ENCODE measurements around the gene CIZ1. TPM values are rescaled to one million over a fixed set of nuclear protein-coding genes. Genes with fewer than 3 reads are reported as not detected.

CIZ1 gene
- total and polyA plus RNA-seq, 10 of the 15 experiments (the other 5 are each of a cell fraction or from before 2014, with no cell fraction given): 1.8 to 91.6 (median 35.4) TPM

DNA sequence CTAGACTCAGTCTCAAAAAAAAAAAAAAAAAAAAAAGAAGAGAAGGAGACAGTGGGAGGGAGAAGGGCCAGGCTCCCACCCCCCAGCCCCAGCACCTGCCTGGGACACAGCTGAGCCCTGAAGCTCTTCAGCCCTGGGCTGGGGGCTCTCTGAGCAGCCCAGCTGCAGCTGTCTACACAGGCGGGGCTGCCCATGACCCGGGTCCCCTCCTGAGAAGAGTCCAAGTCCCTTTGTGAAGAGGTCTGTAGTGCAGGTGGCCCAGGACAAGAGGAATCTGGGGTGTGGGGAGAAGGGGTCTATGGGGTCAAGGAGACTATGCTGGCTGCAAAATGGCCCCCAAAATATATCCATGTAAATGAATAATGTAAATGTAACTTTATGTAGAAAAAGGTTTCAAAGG lies 48.8 kb downstream of the CIZ1 start:
- no peak overlapping the region for H3K27ac ChIP-seq (ENCODE audit: control insufficient read depth, insufficient read depth)
- H2AFZ ChIP-seq (ENCODE audit: control insufficient read depth, low read depth, low read length): no peak overlapping the region
- no peaks in the 10 kb centered on the region for H3K27me3 ChIP-seq (replicated peaks in 1 of 2; ENCODE audit: control insufficient read depth in 2 of 2, insufficient read depth in 2 of 2, low read length in 1 of 2)
- ChIA-PET RAD21 (ENCODE audit: unreplicated experiment) (no interaction called here), POLR2A (interaction anchor here (0.7 to 1.2 kb wide), 2 partner anchors 18 to 27 kb away, joined by 6 to 9 read pairs; no protein-coding TSS in a partner anchor), SMC1A (ENCODE audit: uncharacterized antibody, unreplicated experiment) (interaction anchor here (1.0 kb wide), 1 partner anchor 25 kb away, joined by 3 read pairs; no protein-coding TSS in a partner anchor), CTCF (interaction anchor here (0.8 to 1.5 kb wide), 4 partner anchors 14 to 25 kb away, joined by 3 to 5 read pairs (median 4); no protein-coding TSS in a partner anchor)
- TF ChIP-seq FOXK2 (IDR thresholded peaks at IDR 0.05): no peak
- no peak for TF ChIP-seq SREBF2 (IDR thresholded peaks at IDR 0.05; ENCODE audit: low read length)
- no peak for TF ChIP-seq NRF1 (conservative IDR thresholded peaks at IDR 0.05; ENCODE audit: low read depth, low read length)
- BruUV-seq (replicated peaks): no TSS peak
- H3K9ac ChIP-seq (ENCODE audit: control insufficient read depth, insufficient read depth, low read length): no peak overlapping the region
- H3K4me1 ChIP-seq (ENCODE audit: control insufficient read depth, insufficient read depth, low read length): no peaks in the 10 kb centered on the region
- no peak for DNase-seq (ENCODE audit: low read depth, low spot score)
- no peak for ATAC-seq
- no peaks in the 10 kb centered on the region for H4K20me1 ChIP-seq (ENCODE audit: control insufficient read depth, insufficient read depth)
- no peak for FAIRE-seq
- intact Hi-C loops (cut with micrococcal nuclease; ENCODE audit: unreplicated experiment): no loop called here
- 0% methylated on average over 2 of the region's 2 CpGs for WGBS (ENCODE audit: insufficient coverage, insufficient replicate concordance, low lambda C conversion rate, missing lambda C conversion rate)
- H3K36me3 ChIP-seq (ENCODE audit: control insufficient read depth in 2 of 2, insufficient read depth in 2 of 2, low read length in 1 of 2): no peaks in the 10 kb centered on the region
- H3K79me2 ChIP-seq (ENCODE audit: control insufficient read depth, insufficient read depth, low read length): no peaks in the 10 kb centered on the region
- no peak overlapping the region for H3K4me2 ChIP-seq (ENCODE audit: control insufficient read depth, insufficient read depth)
- in situ Hi-C loops (cut with MboI): no loop called here
- H3K9me3 ChIP-seq (replicated peaks; ENCODE audit: control insufficient read depth, insufficient read depth, low read length): no peaks in the 10 kb centered on the region
- H3K4me3 ChIP-seq: no peak overlapping the region

DNA sequence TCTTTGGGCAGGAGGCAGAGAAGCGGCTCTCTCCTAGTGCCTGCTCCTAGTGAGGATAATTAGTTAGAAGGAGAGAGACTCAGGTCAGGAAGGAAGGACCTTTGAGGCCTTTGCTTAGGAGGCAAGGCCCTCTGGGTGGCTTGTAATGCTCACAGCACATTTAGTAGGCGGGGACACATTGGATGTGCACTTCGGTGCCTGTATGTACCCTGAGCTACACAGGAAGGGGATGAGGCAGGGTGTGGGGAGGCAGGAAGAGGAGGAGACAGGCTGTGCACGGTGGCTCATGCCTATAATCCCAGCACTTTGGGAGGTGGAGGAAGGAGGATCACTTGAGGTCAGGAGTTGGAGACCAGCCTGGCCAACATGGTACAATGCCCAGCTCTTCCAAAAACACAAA lies 49.3 kb downstream of the CIZ1 start:
- no peaks in the 10 kb centered on the region for H3K36me3 ChIP-seq (ENCODE audit: control insufficient read depth in 2 of 2, insufficient read depth in 2 of 2, low read length in 1 of 2)
- no peak for TF ChIP-seq HDAC2 (IDR thresholded peaks at IDR 0.05)
- no peak for TF ChIP-seq SIX5 (IDR thresholded peaks at IDR 0.05; ENCODE audit: low read depth, low read length, severe bottlenecking)
- no peak for TF ChIP-seq POU2F2 (IDR thresholded peaks at IDR 0.05; ENCODE audit: borderline replicate concordance, low read depth, low read length)
- TF ChIP-seq ZNF622 (IDR thresholded peaks at IDR 0.05): no peak
- TF ChIP-seq ZSCAN29 (IDR thresholded peaks at IDR 0.05): no peak
- TF ChIP-seq PML (IDR thresholded peaks at IDR 0.05; ENCODE audit: low read length): no peak
- no peak for TF ChIP-seq BHLHE40 (IDR thresholded peaks at IDR 0.05; ENCODE audit: borderline replicate concordance in 1 of 2, low read depth in 2 of 2, low read length in 1 of 2)
- no peak for TF ChIP-seq SREBF1 (IDR thresholded peaks at IDR 0.05; ENCODE audit: low read length)
- CTCF ChIA-PET: interaction anchor here (1.3 to 1.4 kb wide), 2 partner anchors 14 to 24 kb away, joined by 4 to 5 read pairs; no protein-coding TSS in a partner anchor
- H3K4me1 ChIP-seq (ENCODE audit: control insufficient read depth, insufficient read depth, low read length): no peaks in the 10 kb centered on the region
- no peak overlapping the region for H3K4me2 ChIP-seq (ENCODE audit: control insufficient read depth, insufficient read depth)
- no TSS peak for BruUV-seq (replicated peaks)
- no peak overlapping the region for H3K9ac ChIP-seq (ENCODE audit: control insufficient read depth, insufficient read depth, low read length)
- DNase-seq (ENCODE audit: low read depth, low spot score) (no peak), FAIRE-seq (no peak), ATAC-seq (peak; percentile 31; the same call in 1 of the 3 replicates)
- intact Hi-C loops (cut with micrococcal nuclease; ENCODE audit: unreplicated experiment): no loop called here
- RAD21 ChIA-PET (ENCODE audit: unreplicated experiment): no interaction called here
- H3K79me2 ChIP-seq (ENCODE audit: control insufficient read depth, insufficient read depth, low read length): no peaks in the 10 kb centered on the region
- H2AFZ ChIP-seq (ENCODE audit: control insufficient read depth, low read depth, low read length): no peak overlapping the region
- no peaks in the 10 kb centered on the region for H4K20me1 ChIP-seq (ENCODE audit: control insufficient read depth, insufficient read depth)
- WGBS (ENCODE audit: insufficient coverage, insufficient replicate concordance, low lambda C conversion rate, missing lambda C conversion rate): 20% methylated on average over 4 of the region's 4 CpGs
- SMC1A ChIA-PET (ENCODE audit: uncharacterized antibody, unreplicated experiment): interaction anchor here (0.7 kb wide), 1 partner anchor 129 kb away, joined by 3 read pairs; no protein-coding TSS in a partner anchor
- H3K9me3 ChIP-seq (replicated peaks; ENCODE audit: control insufficient read depth, insufficient read depth, low read length): no peaks in the 10 kb centered on the region
- H3K27me3 ChIP-seq (replicated peaks in 1 of 2; ENCODE audit: control insufficient read depth in 2 of 2, insufficient read depth in 2 of 2, low read length in 1 of 2): no peaks in the 10 kb centered on the region; a peak in 1 of 4 replicates
- in situ Hi-C loops (cut with MboI): no loop called here
- no peak overlapping the region for H3K27ac ChIP-seq (ENCODE audit: control insufficient read depth, insufficient read depth)
- POLR2A ChIA-PET: interaction anchor here (1.2 kb wide), 1 partner anchor 17 kb away, joined by 9 read pairs; no protein-coding TSS in a partner anchor
- no peak overlapping the region for H3K4me3 ChIP-seq
